ENCODE measurements around the gene RASA3.

GRCh38 chr13:114145722-114146121 is 13.3 kb upstream of the RASA3 start:
- TF ChIP-seq CTCF (conservative IDR thresholded peaks at IDR 0.05; ENCODE audit: low read length) (no peak), EZH2phosphoT487 (IDR thresholded peaks at IDR 0.05; ENCODE audit: borderline replicate concordance, low read depth, low read length) (no peak)
